ENCODE measurements around the gene YIF1A.
A peak's percentile ranks its signal among the peaks of the same experiment; 100 is the strongest.

Gene YIF1A, protein sequence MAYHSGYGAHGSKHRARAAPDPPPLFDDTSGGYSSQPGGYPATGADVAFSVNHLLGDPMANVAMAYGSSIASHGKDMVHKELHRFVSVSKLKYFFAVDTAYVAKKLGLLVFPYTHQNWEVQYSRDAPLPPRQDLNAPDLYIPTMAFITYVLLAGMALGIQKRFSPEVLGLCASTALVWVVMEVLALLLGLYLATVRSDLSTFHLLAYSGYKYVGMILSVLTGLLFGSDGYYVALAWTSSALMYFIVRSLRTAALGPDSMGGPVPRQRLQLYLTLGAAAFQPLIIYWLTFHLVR

DNA sequence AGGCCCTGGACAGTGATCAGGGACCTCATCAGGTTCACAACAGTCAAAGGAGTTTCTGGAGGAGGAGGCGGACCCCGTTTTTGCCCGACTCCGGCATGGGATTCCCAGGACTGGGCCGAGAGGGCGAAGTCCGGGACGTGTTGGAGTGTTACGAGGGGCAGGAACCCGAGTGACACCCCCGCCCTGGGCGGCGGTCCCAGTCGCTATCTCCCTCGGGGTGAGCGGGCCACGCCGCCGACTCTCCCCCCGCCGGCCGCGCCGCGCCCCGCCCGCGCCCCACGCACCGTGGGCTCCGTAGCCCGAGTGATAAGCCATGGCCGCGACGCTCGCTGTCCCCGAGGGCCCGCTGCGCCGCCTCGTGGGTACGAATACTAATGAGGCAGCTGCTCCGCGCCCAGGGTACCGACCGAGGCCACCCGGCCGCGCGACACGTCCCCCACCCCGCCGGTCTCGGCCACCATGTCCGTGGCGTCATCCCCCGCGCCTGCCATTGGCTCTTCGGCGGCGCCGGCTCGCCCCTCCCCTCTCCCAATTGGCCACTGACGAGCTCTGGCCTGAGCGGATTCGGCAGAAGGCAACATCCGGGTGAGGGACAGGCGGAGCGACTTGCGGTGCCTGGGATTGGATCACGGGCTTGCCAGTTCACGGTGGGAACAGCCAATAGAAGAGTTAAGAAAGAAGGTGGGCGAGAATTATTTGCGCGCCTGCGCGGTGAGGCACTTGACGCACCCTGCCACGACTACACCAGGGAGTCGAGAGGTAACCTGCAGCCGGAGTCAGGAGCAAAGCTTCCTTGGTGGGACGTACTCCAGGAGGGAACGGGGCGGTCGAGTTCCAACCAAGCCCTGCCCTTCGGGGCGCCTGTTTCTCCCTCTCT is at the start of gene YIF1A:
TSS of gene YIF1A (minus strand) at position 473 of the 877 bp plus-strand sequence. CDS start at position 315, 158 bp downstream.
- DNase-seq: peak; percentile 100

DNA sequence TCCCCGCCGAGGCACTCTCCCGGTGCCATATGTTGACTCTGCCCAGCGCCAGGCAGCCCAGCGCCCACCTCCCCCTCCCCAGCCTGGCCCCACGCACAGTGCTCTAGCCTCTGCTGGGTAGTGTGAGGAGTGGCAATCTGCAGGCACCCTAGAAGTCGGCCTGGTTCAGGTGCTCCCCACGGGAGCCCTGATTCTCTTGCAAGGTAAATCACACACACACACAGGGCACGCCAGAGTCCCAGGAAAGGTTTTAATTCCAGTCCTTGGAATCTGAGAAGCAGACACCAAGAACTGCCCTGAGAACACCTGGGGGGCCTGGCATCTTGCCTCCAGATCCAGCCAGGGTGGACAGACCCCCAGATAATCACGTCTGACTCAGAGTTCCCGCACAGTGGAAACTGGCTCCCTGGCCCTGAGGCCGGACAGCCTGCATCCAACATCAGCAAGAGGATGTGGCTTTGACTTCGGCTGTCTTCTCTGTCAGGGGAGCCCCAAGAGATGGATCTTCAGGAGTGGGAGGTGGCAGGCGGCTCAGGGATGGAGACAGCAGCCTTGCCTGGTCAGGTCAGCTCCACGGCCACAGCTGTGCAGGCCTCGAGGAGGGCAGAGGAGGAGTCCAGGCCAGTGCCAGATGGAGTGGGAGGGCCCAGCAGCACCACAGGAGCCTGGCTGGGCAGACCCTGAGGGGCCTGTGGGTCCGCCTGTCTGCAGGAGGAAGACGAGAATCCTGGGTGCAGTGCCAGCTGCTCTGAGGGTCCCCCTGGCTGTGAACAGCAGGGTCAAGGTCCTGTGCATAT is 48.4 kb upstream of the YIF1A start:
- DNase-seq: no peak

DNA sequence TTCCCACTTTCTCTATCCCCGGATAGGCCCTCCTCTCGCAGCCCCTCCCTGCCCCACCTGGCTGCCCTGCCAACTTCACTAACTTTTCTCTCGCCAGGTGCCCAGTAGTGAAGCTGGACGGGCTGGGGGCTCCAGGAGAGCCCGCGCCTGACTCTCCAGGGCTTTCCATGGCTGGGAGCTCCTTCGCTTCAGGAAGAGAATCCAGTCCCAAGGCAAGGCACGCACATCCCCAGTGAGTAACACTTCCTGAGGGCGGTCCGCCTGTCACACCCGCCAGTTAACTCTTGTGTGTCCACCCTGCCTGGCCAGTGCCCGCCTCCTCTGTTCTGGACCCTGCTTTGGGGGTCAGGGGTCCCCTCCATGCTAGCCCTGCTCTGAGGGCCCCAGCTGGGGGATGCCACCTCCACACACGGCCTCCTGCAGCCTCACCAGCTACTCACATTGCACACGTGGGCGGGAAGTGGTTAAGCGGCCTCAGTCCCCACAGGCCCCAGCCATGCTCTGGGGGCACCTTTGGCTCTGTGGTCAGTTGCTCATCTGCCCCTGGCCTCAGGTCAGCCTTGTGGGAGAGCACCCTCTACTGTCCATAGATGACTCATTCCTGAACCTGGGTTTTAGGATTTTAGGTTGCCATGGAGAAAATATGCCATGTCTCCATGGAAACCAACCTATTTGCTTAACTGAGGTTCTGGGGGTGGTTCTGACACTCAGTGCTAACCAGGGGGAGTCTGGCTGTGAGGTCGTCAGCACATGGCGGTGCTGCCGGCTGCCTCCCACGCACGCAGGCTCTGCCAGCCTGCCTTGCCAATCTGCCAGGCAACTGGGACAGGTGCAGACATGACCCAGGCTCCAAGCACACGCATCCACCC is 47.5 kb upstream of the YIF1A start, which contains the start of gene RIN1:
TSS of gene RIN1 (minus strand) at position 201 of the 869 bp plus-strand sequence. CDS start at position 169, 32 bp downstream.
- DNase-seq: peak; percentile 76

DNA sequence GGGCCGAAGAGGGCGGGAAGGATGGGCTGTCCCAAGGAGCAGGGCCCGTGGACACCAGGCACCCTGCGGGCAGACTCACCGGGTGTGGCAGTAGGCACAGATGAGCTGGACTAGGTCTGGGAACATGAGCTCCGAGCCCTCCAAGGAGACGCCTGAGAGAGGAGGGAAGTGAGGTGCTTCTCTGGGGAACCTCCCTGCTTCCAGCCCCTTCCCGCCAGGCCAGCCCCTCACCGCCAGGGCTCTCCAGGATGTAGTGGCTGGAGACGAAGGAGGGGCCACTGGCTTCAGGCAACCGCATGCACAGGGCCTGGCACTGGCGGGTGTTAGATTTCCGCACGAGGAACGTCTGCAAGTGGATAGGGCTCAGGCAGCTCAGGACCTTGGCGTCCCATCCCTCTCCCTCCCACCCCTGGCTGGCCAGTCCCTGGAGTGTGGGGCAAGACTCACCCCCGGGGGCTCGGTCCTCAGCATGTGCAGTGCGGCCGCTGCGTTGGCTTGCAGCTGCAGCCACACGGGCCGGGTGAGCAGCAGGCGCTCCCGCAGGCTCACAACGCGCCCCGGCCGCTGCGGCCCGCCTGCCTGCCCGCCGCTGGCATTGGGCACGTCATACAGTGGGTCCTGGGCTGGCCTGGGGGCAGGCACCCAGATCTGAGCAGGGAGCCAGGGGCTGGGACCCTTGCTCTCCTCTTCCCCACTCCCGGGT is 46.7 kb upstream of the YIF1A start:
- no peak for DNase-seq

DNA sequence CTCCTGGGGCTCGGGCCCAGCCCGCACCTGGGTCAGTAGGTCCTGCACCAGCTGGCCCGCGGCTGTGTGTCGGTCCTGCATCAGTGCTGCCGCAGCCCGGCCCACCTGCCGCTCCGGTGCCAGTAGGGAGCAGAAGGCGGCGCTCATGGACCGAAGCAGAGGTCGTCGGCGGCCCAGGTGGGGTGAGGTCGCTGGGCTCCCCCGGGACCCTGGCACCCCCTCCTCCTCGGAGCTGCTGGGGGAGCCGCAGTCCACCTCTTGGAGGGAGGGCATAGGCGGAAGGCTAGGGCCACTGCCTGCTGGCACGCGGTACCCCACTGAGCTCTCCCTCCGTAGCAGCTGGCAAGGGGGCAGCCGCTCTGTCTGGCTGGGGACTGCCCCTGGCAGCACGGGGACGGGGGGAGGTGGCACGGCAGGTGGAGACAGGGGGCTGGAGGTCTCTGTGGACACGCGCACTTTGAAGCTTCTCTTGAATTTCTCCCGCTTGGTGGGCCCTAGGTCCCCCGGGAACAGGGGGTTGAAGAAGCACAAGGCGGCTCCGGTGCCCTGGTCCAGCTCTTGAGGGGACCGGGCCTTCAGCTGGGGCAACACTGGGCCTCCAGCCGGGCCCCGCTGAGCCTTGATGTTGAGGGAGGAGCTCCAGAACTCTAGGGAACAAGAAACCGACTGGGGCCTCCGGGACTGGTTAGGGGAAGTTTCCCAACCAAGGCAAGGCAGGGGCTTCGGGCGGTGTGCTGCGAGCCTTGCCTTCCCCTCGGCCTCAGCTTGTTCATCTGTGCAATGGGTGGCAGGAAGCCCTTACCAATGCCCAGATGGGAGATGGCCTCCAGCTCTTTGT is 45.9 kb upstream of the YIF1A start:
- DNase-seq: no peak

DNA sequence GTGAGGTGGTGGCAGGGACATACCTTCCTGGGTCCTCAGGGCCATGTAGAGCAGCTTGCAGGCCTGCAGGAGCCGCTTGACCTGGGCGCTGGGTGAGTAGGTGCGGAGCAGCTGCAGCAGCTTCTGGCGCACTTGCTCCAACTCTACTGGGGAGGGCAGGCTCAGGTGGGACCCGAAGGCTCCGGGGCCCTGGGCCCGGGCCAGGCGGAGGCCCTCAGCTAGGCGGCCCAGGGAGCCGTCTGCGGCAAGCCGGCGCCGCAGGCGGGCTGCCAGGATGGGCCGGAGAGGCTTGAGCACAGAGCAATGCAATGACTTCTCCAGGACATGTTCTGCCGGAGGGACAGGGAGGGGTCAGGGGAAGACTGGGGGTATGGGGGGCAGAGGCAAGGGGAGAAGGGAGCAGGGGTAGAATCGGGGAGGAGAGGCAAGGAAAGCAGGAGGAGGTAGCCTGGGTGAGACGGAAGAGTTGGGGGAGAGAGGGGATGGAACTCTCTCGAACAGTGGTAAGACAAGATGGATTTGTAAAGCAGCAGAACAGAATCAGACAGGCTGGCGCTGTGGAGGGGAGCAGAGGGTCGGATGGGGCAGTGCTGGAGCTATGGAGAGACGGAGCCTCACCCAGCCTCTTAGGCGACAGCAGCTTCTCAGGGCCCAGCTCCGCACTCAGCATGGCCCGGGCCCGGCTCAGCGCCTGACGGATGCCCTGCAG is 45.1 kb upstream of the YIF1A start:
- no peak for DNase-seq

DNA sequence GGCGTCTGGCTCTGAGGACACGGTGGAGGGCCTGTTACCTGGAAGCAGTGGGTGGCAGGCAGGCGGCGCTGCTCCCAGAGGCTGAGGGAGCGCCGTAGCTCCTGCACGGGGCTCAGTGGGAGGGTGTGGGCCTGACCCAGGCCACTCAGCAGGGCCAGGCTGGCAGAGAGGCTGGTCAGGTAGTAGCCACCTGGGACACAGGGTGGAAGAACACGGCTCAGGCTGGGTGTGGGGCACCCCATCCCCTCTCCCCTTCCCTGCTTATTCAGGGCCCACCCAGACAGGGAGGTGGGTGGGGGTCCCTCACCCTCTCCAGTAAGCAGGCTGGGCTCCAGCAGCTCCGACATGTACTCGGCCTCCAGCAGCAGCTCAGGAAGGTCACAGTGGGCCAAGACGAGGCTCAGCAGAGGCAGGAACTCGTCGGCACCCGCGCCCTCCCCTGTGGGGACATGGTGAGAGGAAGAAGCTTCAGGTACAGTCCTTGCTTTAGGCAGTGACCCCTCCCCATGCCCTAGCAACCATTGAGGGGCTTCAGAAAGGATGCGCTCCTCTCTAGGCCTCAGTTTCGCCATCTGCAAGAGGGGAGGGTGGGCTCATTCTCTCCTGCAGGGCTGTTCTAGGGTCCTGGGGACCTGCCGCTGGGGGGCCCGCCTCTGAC is 44.4 kb upstream of the YIF1A start:
- no peak for DNase-seq

DNA sequence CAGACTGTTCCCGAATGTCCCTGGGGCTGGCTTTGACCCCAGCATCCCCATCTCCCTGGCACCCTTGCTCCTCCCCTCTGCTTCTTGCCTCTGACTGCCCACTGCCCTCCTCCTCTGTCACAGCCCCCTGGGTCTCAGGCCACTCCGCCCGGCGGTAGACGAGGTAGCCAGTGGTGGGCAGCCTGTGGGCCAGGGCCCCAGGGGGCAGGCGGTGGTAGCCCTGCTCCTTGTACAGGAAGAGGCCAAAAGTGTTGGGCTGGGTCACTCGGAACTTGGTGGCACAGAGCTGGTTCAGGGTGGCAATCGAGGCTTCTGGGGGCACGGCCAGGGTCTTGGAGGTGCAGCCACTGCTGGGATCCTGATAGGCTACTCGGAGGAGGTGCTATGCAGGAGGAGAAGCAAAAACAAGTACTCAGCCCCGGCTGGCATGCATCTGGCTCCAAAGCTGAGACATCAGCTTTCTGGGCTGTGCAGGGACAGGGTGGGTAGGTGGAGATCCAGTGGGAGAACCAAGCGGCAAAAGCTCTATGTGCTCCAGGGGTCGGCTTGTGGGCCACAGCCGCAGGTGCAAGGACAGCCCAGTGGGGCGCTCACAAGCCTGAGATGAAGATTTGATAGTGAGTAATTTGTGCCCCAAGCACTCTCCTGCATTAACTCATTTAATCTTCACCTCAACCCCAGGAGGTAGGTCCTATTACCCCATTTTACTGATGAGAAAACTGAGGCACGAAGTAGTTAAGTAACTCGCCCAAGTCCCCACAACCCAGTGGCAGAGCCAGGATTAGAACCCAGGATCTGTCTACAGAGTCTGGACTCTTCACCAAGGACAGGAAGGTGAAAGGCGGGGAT is 43.7 kb upstream of the YIF1A start:
- DNase-seq: no peak

DNA sequence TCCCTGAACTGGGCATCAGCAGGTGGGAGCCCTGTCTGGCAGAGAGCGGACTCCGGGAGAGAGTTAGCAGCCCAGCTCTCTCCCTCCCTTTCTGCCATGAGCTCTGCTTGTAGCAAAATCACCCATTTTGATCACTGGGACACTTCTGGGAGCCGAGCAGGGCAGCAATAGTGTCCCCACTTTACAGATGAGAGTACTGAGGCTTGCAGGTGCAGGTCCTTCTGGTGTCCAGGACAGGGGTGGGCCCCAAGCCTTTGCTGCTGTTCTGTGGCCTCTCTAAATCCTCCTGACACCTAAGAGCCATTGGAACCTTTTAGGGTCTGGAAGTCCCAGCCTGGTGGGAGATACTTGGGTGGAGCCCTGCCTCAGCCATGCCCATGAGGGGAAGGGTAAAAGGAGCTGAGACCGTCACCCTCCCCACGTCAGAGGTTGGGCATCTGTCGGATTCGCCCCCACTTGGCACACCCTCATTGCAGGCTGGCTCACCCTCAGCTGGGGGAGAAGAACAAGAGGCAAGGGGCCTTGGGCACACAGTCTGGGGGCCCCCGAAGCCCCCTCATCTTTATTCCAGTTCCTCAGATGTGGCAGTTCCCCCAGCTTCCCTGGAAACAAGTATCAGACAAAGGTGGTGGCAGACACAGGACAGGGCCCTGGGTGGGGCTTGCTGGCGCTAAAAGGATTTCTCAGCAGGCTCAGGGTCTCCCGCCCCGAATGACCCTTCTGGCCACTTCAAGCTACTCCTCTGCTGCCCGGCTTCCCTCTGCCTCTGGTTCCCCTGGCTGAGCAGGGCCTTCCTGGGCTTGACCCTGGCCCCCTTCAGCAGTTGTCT is 42.8 kb upstream of the YIF1A start:
- no peak for DNase-seq

DNA sequence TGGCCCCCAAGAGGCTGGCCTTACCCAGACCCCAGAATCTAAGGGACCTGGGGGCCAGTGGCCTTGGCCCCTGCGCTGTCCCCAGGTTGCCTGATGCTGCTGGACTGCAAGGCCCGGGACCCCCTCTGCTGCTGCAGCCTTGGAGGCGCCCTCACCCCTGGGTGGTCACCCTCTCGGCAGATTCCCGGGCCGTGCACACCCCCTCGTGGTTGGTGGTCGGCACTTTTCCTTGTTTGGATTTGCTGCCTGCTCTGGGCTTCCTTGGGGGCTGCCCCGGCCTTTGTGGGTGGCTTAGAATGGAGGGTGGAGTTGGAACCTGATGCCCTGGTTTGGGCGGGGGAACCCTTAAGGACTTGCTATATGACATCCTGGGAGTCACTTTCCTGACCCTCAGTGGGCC is 42.0 kb upstream of the YIF1A start:
- no peak for DNase-seq

DNA sequence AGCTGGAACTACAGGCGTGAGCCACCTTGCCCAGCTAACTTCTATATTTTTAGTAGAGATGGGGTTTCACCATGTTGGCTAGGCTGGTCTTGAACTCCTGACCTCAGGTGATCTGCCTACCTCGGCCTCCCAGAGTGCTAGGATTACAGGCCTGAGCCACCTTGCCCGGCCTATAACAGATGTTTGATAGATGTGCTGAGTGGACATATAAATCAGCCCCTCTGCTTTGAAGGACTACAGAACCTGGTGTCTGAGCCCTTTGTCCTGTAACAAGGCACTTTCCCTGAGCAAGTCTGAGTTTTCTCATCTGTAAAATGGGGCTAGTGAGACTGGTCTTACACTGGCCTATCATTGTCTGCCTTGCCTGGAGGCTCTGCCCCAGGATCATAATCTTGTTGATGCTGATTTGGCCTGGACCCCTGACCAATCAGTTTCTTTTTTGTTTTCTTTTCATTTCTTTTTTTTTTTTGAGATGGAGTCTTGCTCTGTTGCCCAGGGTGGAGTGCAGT is 40.3 kb upstream of the YIF1A start:
- no peak for DNase-seq

DNA sequence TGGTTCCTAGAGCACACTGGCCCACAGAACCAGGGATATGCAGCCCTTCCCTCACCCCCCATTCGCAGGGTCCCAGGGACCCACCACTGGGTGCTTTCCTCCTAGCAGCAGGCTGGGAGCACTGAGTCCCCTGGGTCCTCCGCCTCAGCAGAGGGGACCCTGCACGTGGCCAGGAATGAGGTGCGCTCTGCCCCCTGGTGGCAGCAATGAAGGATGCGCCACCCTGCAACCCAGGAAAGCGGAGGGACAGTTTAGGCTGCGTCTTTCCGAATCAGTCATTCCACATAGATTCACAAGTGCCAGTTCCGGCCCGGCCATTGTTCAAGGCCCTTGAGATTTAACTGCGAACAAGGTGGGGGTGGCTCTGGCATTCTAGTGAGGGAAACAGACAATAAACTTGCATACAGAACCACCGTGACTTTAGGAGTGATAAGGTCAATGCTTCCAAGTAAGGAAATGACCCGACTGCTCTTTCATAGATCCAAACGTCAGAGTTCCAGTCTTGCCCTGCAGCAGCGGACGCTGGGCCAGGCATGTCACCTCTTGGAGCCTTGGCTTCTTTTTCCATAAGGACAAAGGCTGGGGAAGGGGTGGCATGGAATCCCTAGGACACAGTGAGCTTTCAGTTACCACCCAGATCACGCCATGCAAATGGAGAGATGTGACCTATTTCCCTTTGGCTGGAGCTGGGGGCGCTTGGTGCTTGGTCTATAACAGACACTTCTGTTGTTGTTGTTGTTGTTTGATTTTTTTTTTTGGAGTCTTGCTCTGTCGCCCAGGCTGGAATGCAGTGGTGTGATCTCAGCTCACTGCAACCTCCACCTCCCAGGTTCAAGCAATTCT is 39.6 kb upstream of the YIF1A start:
- DNase-seq: peak; percentile 80

DNA sequence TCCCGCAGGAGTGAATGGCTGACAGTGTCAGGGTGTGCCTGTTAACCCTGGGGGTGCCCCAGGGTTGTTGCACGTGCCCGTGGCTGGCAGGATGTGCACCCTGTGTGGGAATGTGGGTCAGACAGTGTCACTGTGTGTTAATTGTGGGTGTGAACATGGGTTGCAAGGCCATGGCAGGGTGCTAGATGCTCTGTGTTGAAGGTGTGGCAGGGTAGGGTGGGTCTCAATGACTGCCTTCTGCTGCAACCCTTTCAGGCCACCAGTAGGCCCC is 39.0 kb upstream of the YIF1A start:
- DNase-seq: peak; percentile 63

DNA sequence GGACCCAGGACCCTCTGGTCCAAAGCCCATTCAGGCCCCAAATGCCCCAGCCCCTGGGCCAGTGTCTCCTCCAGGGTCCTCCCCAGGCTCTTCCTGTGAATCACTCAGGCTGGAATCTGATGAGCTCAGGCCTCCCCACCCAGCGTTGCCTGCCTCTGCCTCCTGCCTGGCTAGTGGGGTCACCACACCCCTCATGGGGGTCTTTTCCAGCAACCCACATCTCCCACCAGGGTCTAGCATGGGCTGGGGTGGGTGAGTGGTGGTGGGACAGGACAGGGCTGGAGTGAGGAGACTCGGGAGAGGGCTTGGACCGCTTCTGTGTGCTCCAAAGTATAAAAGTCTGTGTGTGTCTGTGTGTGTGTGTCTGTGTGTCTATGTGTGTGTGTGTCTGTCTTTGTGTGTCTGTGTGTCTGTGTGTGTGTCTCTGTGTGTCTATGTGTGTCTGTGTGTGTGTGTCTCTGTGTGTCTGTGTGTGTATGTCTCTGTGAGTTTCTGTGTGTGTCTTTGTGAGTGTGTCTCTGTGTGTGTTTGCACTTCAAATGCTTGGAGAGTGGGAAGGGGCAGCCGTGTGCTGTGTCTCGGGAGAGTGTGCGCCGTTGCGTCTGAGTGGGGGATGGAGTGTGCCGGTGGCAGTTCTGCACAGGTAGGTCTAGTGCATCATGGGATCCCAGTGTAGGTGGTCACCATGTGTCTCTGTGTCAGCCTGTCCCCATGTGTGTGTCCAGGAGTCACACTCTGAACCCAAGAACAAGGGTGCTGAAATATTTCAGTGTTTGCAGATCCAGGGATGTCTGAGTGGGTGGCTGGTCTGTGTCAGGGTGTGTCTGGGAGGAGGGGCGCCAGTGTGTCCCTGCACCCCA is 38.5 kb upstream of the YIF1A start:
- DNase-seq: no peak
